NCI-H1105 (cell line): ENCODE data around the gene SPAG17.

Source experiments
- DNase-seq: peaks from one replicate; lab custom pipeline; 2025; lab: John Stamatoyannopoulos, UW

Gene SPAG17

DNA sequence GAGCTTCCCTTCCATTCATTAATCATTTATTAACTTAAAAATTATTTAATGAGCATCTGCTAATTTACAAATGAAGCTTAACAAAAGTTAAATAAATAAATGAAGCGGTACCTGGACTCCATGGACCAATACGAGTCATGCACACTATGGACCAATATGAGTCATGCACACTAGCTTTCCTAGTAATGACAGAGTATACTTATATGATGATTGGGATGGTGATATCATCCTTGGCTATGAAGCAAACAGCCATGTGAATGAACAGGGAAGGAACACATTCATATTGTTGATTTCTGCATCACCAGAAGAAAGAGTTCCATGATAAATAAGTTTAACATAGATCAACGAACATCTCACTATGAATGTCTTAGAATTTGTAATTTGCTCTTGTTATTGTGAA is 109.9 kb downstream of the SPAG17 start:
- DNase-seq, result no peak

GRCh38 chr1:118073648-118074435 is 111.2 kb downstream of the SPAG17 start:
- DNase-seq, result peak; percentile 9

DNA sequence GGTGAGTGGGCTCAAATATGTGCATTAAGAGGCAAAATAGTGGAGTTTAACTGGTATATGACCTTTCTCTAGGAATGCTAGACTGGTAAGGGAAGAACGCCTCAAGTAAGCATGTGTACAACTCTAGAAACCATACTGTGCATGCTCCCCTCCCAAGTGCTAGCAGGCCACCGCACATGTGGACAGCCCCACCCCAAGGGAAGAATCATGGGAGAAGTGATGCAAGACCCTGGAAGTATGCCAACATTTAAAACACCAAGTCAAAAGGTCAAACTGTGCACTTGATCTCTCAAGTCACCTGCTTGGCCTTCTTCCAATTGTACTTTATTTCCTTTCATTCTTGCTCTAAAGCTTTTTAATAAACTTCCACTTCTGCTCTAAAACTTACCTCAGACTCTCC is 135.0 kb downstream of the SPAG17 start:
- no peak for DNase-seq

- no peak for DNase-seq
Measured at GRCh38 chr1:118047650-118048224, 137.3 kb downstream of the SPAG17 start.

DNA sequence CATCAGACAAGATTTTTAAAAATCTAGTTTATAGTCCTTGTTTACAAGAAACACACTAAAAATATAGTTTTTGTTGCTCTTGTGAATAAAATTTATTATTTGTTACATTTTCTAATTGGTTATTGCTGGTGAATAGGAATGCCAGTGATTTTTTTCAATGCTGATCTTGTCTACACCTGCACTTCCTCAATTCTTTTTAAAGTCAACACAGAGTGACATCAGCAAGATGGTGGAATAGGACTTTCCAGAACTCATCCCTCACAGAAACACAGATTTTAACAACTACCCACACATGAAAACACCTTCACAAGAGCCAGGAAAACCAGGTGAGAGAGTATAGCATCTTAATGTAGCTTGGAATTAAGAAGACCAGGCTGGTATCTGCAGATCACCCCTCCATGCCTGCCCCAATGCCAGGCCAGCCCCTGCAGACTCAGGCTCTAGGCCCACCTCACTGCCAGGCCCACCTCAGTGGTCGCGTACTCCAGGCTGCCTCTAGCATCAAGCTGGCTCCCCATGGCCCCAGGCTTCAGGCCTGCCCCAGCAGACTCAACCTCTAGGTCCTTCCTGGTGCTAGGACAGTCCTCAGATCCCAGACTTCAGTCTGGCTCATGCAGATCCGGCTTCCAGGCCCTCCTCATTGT is 137.9 kb downstream of the SPAG17 start:
- DNase-seq, result no peak

DNA sequence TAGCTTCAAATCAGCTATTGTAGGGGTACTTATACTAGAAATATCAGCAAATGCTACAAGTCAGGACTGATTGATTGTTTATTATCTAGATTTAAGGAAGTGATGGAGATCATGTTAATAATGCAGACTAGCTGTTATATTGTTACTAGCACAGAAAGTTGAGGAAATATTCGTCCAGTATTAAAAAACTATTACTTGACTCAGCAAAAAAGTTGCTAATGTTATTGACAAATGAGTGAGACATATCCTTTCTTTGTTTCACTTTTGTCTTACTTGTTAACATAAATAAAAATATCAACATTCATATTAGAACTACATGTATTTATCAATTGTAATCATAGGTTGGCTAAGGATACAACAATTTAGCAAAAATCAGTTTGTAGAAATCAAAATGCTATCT is 141.4 kb downstream of the SPAG17 start:
- no peak for DNase-seq

GRCh38 chr1:118042501-118042900 is 142.5 kb downstream of the SPAG17 start:
- DNase-seq, result no peak

DNA sequence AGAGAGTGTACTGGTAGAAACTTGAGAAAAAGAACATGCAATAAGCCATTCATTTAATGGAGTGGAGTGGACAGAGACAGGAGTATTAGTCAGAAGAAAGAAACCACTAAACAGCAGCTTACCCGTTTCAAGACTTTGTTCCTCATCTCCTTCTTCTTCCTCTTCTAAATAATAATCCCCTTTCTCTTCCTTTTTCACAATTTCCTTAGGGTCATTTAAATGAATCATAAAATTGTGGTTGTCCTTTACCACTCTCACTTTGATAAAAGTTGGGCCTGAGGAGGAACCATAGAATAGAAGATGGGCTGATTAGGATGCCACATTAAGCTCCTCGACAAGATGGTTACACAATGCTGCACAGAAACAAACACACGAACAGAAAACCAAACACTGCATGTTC is 145.9 kb downstream of the SPAG17 start:
- no peak for DNase-seq

- DNase-seq, result no peak
Measured at GRCh38 chr1:118032883-118033282, 152.1 kb downstream of the SPAG17 start.

- no peak for DNase-seq
Measured at GRCh38 chr1:118028267-118028666, 156.8 kb downstream of the SPAG17 start.

- DNase-seq, result no peak
Measured at GRCh38 chr1:118023199-118023598, 161.8 kb downstream of the SPAG17 start.

DNA sequence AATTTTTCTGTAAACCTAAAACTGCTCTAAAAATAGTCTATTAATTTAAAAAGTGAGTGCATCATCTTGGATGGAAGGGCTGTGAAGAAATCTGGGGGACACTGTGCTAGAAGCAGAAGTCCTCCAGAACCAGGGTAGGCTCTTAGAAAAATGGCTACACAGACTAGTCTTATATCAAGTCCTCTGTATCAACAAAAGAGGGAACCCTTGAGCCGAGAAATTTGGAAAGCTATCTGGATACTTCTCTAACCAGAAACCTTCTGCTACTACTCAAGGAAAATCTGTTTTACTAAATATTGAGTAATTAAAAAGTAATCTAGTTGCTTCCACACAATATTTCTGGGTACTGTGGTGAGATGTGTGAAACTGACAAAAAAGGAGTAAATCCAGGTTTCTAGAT is 163.4 kb downstream of the SPAG17 start:
- no peak for DNase-seq

- DNase-seq, result no peak
Measured at GRCh38 chr1:118018060-118018459, 167.0 kb downstream of the SPAG17 start.

GRCh38 chr1:118013938-118014337 is 171.1 kb downstream of the SPAG17 start:
- no peak for DNase-seq

- no peak for DNase-seq
Measured at GRCh38 chr1:118013336-118013735, 171.7 kb downstream of the SPAG17 start.

DNA sequence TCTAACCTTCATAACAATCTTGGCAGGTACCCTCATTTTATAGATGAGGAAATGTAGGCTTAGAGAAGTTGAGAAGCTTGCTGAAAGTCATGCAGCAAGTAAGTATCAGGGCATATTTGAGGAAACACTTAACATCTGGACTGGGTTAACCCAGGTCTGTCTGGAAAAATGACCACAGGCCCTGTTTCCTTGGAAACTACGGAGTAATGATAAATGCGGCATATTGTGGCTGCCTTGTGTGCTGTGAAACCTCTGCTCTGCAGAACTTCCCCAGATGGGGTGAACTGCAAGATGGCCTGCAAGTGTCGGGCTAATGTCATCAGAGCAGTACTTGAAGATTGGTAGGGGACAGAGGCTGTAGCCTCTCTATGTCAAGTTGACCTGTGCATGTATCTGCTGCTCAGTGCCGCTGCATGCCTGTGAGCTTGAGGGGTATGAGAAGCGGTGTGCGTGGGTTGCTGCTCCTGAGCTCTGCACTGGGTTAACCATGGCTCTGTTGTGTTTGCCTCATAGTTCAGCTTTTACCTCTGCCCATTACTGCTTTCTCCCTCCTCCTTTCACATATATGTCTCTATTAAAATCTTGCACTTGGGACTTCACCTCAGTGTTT is 172.4 kb downstream of the SPAG17 start:
- DNase-seq, result no peak

DNA sequence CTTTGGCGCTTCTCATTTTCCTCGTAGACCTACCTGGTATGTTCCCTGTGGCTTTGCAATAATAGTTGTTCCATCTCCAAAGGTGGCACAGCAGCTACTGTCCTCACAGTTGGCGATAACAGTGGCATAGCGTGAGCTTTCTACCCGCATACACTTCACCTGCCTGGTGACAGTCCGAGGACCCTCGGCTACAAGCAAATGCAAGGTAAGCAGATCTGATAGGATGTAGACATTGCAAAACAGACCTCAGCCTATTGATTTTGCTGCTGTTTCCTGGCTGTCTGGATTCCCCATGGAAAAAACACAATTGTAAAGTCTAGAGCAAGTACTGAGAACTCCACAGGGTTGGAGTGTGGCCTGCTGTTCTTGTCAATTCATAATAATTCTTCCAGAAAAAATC is 177.0 kb downstream of the SPAG17 start:
- no peak for DNase-seq

DNA sequence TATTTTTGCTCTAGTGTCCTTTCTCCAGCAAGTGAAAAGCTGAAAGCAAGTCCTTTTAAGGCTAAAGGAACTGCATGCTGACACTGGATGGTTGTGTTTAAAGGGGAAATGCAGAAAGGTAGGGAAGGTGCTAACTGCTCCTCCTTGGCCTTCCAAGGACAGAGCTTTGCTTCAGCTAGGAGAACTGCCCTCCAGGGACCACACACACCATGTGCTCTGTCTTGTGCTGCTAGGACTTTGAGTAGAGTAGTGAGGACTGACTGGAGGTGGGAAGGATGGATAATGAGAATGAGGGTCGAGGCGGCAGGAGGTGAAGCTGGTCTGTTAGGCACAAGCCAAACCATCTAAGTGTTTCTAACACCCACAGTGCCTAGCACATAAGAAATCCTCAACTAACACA is 177.6 kb downstream of the SPAG17 start:
- DNase-seq, result no peak

DNA sequence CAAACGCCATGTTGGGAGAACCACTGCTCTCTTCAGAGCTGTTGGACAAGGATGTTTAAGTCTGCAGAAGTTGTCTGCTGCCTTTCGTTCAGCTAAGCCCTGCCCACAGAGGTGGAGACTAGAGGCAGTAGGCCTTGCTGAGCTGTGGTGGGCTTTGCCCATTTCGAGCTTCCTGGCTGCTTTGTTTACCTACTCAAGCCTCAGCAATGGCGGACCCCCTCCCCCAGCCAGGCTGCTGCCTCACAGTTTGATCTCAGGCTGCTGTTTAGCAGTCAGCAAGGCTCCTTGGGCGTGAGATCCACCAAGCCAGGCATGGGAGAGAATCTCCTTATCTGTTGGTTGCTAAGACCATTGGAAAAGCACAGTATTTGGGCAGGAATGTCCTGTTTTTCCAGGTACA is 180.7 kb downstream of the SPAG17 start:
- DNase-seq, result no peak

DNA sequence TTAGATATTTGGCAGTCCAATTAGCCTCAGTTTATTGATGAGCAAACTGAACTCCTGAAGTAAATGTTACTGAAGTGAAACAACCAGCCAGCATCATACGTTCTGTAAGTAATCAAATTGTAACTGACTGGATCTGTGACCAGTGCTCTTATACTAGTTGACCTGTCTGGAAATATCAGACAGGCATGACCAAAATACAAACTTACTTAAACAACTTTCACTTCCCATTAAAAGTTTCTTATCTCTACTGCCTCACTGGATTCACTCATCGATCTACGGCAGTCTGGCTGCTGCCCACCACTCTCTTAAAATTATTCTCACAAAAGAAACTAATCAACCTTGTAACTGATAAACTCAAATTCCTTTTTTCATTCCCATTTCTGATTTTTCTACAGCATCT is 199.1 kb downstream of the SPAG17 start:
- DNase-seq, result no peak

DNA sequence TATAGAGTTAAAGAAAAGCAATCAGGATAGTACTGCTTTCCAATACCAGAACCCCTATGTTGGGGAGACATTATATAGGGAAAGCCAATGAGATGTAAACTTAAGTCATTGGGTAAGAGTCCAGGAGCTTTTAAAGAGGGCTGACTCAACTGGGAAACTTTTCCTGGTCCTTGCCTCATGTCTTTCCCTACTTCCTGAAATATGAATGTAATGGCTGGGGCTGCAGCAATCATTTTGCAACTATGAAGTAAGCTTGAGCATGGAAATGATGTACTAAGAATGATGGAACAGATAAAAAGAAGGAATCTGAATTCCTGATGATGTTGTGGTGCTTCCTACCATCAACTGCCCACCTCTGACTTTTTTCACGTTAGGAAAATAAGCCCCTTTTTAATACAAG is 199.8 kb downstream of the SPAG17 start:
- no peak for DNase-seq

DNA sequence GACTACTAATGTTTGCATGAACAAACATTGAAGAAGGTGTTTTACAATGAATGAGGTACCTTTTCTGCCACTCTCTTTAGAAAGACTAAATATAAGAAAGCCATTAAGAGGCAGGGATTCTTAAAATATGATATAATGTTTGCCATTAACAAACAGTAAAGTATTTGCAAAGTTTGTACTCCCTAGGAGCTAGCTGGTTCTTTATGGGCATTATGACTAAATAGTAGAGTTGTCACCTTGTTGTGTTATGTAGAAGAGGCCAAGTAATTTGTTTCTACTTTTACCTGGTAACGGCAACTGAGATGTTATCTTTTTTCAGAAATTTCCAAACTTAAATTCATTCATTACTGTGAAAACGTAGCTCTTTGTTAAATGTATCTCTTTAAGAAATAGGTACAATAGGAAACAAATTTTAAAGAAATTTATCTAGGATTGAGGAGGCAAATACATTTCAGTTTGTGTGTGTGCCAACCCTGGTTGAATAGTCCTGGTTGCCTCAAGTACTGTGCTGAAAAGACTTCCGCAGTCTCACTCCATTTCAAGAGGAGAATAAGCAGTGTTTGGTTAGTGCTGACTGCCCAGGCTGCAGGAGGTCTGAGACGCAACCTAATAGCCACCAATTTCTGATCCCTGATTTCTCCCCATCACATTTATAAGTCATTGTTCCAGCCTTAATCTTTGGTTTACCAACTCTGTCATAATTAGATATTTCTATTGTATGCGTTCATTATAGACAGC is 203.4 kb downstream of the SPAG17 start:
- DNase-seq, result no peak
